ENCODE results near the gene CACNB4.

Gene CACNB4

GRCh38 chr2:152127628-152128027 lies 28.8 kb upstream of the CACNB4 start:
- TF ChIP-seq EZH2 (IDR thresholded peaks at IDR 0.05; ENCODE audit: borderline replicate concordance, low read length), result no peak
- TF ChIP-seq CTCF (IDR thresholded peaks at IDR 0.05; ENCODE audit: low read length), result no peak
- H3K27ac ChIP-seq (ENCODE audit: low read depth, low read length, poor library complexity, severe bottlenecking), result no peak overlapping the region
- H3K4me2 ChIP-seq (ENCODE audit: low read length), result no peak overlapping the region
- no peaks in the 10 kb centered on the region for H3F3A ChIP-seq (ENCODE audit: insufficient read depth, low read length)
- H3K4me1 ChIP-seq (ENCODE audit: insufficient read depth, low read length, severe bottlenecking), result no peaks in the 10 kb centered on the region
- no peak overlapping the region for H3K9ac ChIP-seq (ENCODE audit: low read length)
- H3K9me3 ChIP-seq (ENCODE audit: low read length), result no peaks in the 10 kb centered on the region
- H4K20me1 ChIP-seq (ENCODE audit: insufficient read depth, low read length), result no peaks in the 10 kb centered on the region
- no peak overlapping the region for H3K4me3 ChIP-seq (ENCODE audit: low read depth, low read length, poor library complexity, severe bottlenecking)
- no peaks in the 10 kb centered on the region for H3K79me2 ChIP-seq (ENCODE audit: insufficient read depth, low read length)
- H3K36me3 ChIP-seq (ENCODE audit: insufficient read depth, low read length), result peaks cover 6% of the 10 kb centered on the region
- H3K9me2 ChIP-seq (ENCODE audit: low read depth, low read length), result no peaks in the 10 kb centered on the region
- no peak overlapping the region for H2AFZ ChIP-seq (ENCODE audit: low read length)
- no peaks in the 10 kb centered on the region for H3K27me3 ChIP-seq (ENCODE audit: insufficient read depth, low read length)

GRCh38 chr2:152126664-152127063 lies 27.8 kb upstream of the CACNB4 start:
- no peak overlapping the region for H2AFZ ChIP-seq (ENCODE audit: low read length)

GRCh38 chr2:152122161-152122560 lies 23.3 kb upstream of the CACNB4 start:
- Histone ChIP-seq H3K9me2 (ENCODE audit: low read depth, low read length) (no peaks in the 10 kb centered on the region), H3K4me2 (ENCODE audit: low read length) (no peak overlapping the region), H3K27me3 (ENCODE audit: insufficient read depth, low read length) (no peaks in the 10 kb centered on the region), H4K20me1 (ENCODE audit: insufficient read depth, low read length) (no peaks in the 10 kb centered on the region), H3K9ac (ENCODE audit: low read length) (no peak overlapping the region), H3K4me1 (ENCODE audit: insufficient read depth, low read length, severe bottlenecking) (no peaks in the 10 kb centered on the region), H3K4me3 (ENCODE audit: low read depth, low read length, poor library complexity, severe bottlenecking) (no peak overlapping the region), H3K27ac (ENCODE audit: low read depth, low read length, poor library complexity, severe bottlenecking) (no peak overlapping the region), H3K36me3 (ENCODE audit: insufficient read depth, low read length) (peaks cover 6% of the 10 kb centered on the region), H2AFZ (ENCODE audit: low read length) (no peak overlapping the region), H3K9me3 (ENCODE audit: low read length) (no peaks in the 10 kb centered on the region), H3K79me2 (ENCODE audit: insufficient read depth, low read length) (no peaks in the 10 kb centered on the region), H3F3A (ENCODE audit: insufficient read depth, low read length) (peaks cover 4% of the 10 kb centered on the region; the same call in 1 of the 2 replicates)
- TF ChIP-seq EZH2 (IDR thresholded peaks at IDR 0.05; ENCODE audit: borderline replicate concordance, low read length) (no peak), CTCF (IDR thresholded peaks at IDR 0.05; ENCODE audit: low read length) (no peak)

More at GRCh38 chr2:152126664-152127063, 27.8 kb upstream of the CACNB4 start:
- Histone ChIP-seq H3K27me3 (ENCODE audit: insufficient read depth, low read length) (no peaks in the 10 kb centered on the region), H3K4me2 (ENCODE audit: low read length) (no peak overlapping the region), H3K79me2 (ENCODE audit: insufficient read depth, low read length) (no peaks in the 10 kb centered on the region), H3K4me1 (ENCODE audit: insufficient read depth, low read length, severe bottlenecking) (no peaks in the 10 kb centered on the region), H3K9me2 (ENCODE audit: low read depth, low read length) (no peaks in the 10 kb centered on the region), H3F3A (ENCODE audit: insufficient read depth, low read length) (no peaks in the 10 kb centered on the region), H3K36me3 (ENCODE audit: insufficient read depth, low read length) (peaks cover 6% of the 10 kb centered on the region), H3K4me3 (ENCODE audit: low read depth, low read length, poor library complexity, severe bottlenecking) (no peak overlapping the region), H3K9ac (ENCODE audit: low read length) (no peak overlapping the region), H3K27ac (ENCODE audit: low read depth, low read length, poor library complexity, severe bottlenecking) (no peak overlapping the region), H4K20me1 (ENCODE audit: insufficient read depth, low read length) (no peaks in the 10 kb centered on the region), H3K9me3 (ENCODE audit: low read length) (no peaks in the 10 kb centered on the region)
- no peak for TF ChIP-seq CTCF (IDR thresholded peaks at IDR 0.05; ENCODE audit: low read length)
- TF ChIP-seq EZH2 (IDR thresholded peaks at IDR 0.05; ENCODE audit: borderline replicate concordance, low read length), result no peak
